Measurements from ENCODE around the gene MAPRE2. TPM values are rescaled to one million over a fixed set of nuclear protein-coding genes. Genes with fewer than 3 reads are reported as not detected.

MAPRE2 gene
- total RNA-seq, 1 donor from 2014 or later, result 50.7 TPM

DNA sequence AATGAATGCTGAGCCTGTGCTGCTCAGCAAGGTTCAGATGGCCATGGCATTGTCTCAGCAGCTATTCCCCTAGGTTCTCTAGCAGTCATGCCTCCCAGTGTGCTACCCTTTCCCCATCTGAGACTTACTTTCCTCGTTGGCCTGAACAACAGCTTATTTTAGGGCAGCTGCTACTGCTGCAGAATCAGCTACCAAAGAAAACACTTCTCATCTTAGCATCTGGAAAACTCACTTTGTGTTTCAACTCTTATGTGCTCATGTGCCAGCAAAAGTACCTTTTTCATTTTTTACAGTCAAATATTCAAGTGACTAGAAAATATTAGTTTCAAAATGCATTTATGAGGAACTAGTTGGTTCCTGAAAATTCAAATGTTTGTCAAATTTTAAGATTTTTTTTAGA, 139.2 kb downstream of the MAPRE2 start:
- Mint-ChIP-seq H3K27ac (no peak overlapping the region), H3K4me3 (no peak overlapping the region), H3K36me3 (ENCODE audit: low read depth) (no peaks in the 10 kb centered on the region), H3K27me3 (ENCODE audit: insufficient read depth) (peaks cover 2% of the 10 kb centered on the region), H3K4me1 (ENCODE audit: low read depth) (no peaks in the 10 kb centered on the region), H3K9me3 (peaks cover 6% of the 10 kb centered on the region)
- no peak for DNase-seq (ENCODE audit: low spot score)
- intact Hi-C loops (cut with micrococcal nuclease), result no loop called here

GRCh38 chr18:35182151-35182550, 140.9 kb downstream of the MAPRE2 start:
- no peaks in the 10 kb centered on the region for H3K4me1 Mint-ChIP-seq (ENCODE audit: low read depth)
- DNase-seq (ENCODE audit: low spot score), result no peak
- no peaks in the 10 kb centered on the region for H3K36me3 Mint-ChIP-seq (ENCODE audit: low read depth)
- peaks cover 2% of the 10 kb centered on the region for H3K27me3 Mint-ChIP-seq (ENCODE audit: insufficient read depth)
- intact Hi-C loops (cut with micrococcal nuclease), result no loop called here
- H3K27ac Mint-ChIP-seq, result no peak overlapping the region
- H3K9me3 Mint-ChIP-seq, result no peaks in the 10 kb centered on the region
- H3K4me3 Mint-ChIP-seq, result no peak overlapping the region

DNA sequence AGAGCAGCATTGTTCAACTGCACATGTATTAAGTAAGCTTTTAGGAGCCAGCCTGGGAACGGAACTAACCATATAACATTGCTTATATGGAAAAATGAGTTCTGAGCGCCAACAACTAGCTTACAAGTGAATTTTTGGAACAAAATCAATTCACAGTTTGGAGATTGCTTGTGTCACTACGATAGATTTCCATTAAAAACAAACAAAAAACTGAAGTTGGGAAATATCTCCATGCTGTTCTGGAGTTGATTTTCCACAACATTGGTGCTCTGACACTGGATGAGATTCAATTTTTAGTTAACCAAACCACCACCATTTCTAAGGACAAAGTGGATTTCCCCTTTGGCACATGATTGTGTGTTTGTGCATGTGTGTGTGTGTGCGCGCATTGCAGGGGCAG, 142.7 kb downstream of the MAPRE2 start:
- no peaks in the 10 kb centered on the region for H3K4me1 Mint-ChIP-seq (ENCODE audit: low read depth)
- H3K4me3 Mint-ChIP-seq, result no peak overlapping the region
- H3K27ac Mint-ChIP-seq, result no peak overlapping the region
- peaks cover 2% of the 10 kb centered on the region for H3K27me3 Mint-ChIP-seq (ENCODE audit: insufficient read depth)
- intact Hi-C loops (cut with micrococcal nuclease), result no loop called here
- DNase-seq (ENCODE audit: low spot score), result no peak
- H3K36me3 Mint-ChIP-seq (ENCODE audit: low read depth), result no peaks in the 10 kb centered on the region
- H3K9me3 Mint-ChIP-seq, result no peaks in the 10 kb centered on the region

DNA sequence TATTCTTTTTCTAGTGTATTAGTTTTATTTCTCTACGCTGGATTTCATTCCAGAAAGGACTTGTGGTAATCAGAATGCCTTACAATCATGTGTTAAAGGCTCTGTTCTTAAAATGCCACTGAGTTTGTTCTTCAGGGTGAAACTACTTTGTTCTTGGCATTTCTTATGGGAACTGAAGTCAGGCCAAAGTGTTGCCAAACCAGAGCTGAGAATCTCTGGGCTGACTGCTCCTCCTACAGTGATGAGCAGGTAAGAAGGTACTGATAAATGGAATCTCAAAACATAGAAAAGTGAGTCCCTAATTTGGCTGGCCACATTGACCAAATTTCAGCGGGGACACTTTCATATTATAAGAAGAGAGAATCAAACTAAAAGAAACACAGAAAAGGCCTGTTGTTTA, 144.6 kb downstream of the MAPRE2 start:
- Mint-ChIP-seq H3K27me3 (ENCODE audit: insufficient read depth) (peaks cover 2% of the 10 kb centered on the region), H3K9me3 (no peaks in the 10 kb centered on the region), H3K36me3 (ENCODE audit: low read depth) (no peaks in the 10 kb centered on the region), H3K27ac (no peak overlapping the region), H3K4me1 (ENCODE audit: low read depth) (no peaks in the 10 kb centered on the region), H3K4me3 (no peak overlapping the region)
- DNase-seq (ENCODE audit: low spot score), result no peak
- intact Hi-C loops (cut with micrococcal nuclease), result no loop called here

- H3K36me3 Mint-ChIP-seq (ENCODE audit: low read depth), result no peaks in the 10 kb centered on the region
- DNase-seq (ENCODE audit: low spot score), result no peak
- H3K4me1 Mint-ChIP-seq (ENCODE audit: low read depth), result no peaks in the 10 kb centered on the region
- intact Hi-C loops (cut with micrococcal nuclease), result no loop called here
- H3K9me3 Mint-ChIP-seq, result no peaks in the 10 kb centered on the region
- H3K27ac Mint-ChIP-seq, result no peak overlapping the region
- H3K27me3 Mint-ChIP-seq (ENCODE audit: insufficient read depth), result peaks cover 2% of the 10 kb centered on the region
- H3K4me3 Mint-ChIP-seq, result no peak overlapping the region
These were observed 145.2 kb downstream of the MAPRE2 start for GRCh38 chr18:35186291-35187034.

GRCh38 chr18:35189510-35189909, 148.3 kb downstream of the MAPRE2 start:
- no peak overlapping the region for H3K4me3 Mint-ChIP-seq
- no peaks in the 10 kb centered on the region for H3K9me3 Mint-ChIP-seq
- peaks cover 5% of the 10 kb centered on the region for H3K4me1 Mint-ChIP-seq (ENCODE audit: low read depth)
- H3K27ac Mint-ChIP-seq, result no peak overlapping the region
- no peaks in the 10 kb centered on the region for H3K36me3 Mint-ChIP-seq (ENCODE audit: low read depth)
- peaks cover 1% of the 10 kb centered on the region for H3K27me3 Mint-ChIP-seq (ENCODE audit: insufficient read depth)
- intact Hi-C loops (cut with micrococcal nuclease), result no loop called here
- DNase-seq (ENCODE audit: low spot score), result no peak

DNA sequence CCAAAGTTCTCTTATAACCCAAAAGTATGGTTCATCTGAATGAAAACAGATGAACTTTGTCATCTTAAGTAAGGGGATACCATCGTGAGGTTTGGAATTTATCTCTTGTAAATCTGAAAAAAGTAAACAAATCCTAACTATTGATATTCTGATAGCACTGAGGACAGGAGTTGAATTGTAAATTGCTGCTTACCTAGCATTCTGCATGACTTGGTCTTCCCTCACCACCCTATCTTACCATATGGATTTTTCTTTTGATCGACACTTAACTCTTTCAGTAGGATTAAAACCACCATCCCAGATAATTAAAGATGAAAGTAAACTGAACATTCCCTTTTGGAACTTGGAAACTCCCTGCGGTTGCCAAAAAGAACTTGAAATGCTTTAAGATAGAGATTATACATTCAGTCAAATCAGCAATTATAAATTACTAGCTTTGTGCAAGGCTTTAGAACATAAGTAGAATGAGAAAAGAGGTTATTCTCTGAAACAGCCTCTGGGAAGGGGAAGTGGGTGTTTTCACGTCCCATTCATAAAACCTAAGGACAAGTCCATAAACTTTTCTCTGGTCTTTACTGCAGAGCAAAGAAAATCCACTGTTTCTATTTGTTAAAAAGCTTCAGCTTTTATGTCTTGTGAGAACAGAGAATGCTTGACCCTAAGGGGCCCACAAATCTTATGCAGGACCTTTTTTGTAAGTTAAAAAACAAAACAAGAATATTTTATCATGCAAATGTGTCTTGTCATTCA, 149.9 kb downstream of the MAPRE2 start:
- H3K36me3 Mint-ChIP-seq (ENCODE audit: low read depth), result no peaks in the 10 kb centered on the region
- H3K27me3 Mint-ChIP-seq (ENCODE audit: insufficient read depth), result no peaks in the 10 kb centered on the region
- H3K4me3 Mint-ChIP-seq, result no peak overlapping the region
- intact Hi-C loops (cut with micrococcal nuclease), result no loop called here
- no peak for DNase-seq (ENCODE audit: low spot score)
- H3K9me3 Mint-ChIP-seq, result no peaks in the 10 kb centered on the region
- H3K27ac Mint-ChIP-seq, result no peak overlapping the region
- H3K4me1 Mint-ChIP-seq (ENCODE audit: low read depth), result peaks cover 5% of the 10 kb centered on the region

- intact Hi-C loops (cut with micrococcal nuclease), result no loop called here
- Mint-ChIP-seq H3K9me3 (no peaks in the 10 kb centered on the region), H3K27me3 (ENCODE audit: insufficient read depth) (no peaks in the 10 kb centered on the region), H3K36me3 (ENCODE audit: low read depth) (no peaks in the 10 kb centered on the region), H3K4me1 (ENCODE audit: low read depth) (peaks cover 5% of the 10 kb centered on the region), H3K27ac (no peak overlapping the region), H3K4me3 (no peak overlapping the region)
- no peak for DNase-seq (ENCODE audit: low spot score)
These were observed 150.4 kb downstream of the MAPRE2 start for GRCh38 chr18:35191698-35192025.

GRCh38 chr18:35192415-35192814, 151.2 kb downstream of the MAPRE2 start:
- DNase-seq (ENCODE audit: low spot score), result no peak
- H3K27me3 Mint-ChIP-seq (ENCODE audit: insufficient read depth), result no peaks in the 10 kb centered on the region
- H3K4me3 Mint-ChIP-seq, result no peak overlapping the region
- H3K9me3 Mint-ChIP-seq, result no peaks in the 10 kb centered on the region
- no peaks in the 10 kb centered on the region for H3K36me3 Mint-ChIP-seq (ENCODE audit: low read depth)
- intact Hi-C loops (cut with micrococcal nuclease), result no loop called here
- H3K27ac Mint-ChIP-seq, result no peak overlapping the region
- peaks cover 5% of the 10 kb centered on the region for H3K4me1 Mint-ChIP-seq (ENCODE audit: low read depth)

Other genes with a start within 250 kb of the MAPRE2 start
- gene ZNF397, start 199.6 kb downstream of the MAPRE2 start, total RNA-seq, result 18.8 and 21.0 TPM in 2 replicates
- gene ZSCAN30, start 248.8 kb downstream of the MAPRE2 start, total RNA-seq, result 10.2 and 11.0 TPM in 2 replicates